ENCODE results near the gene BCAS3. TPM values are rescaled to one million over a fixed set of nuclear protein-coding genes. Genes with fewer than 3 reads are reported as not detected.
"Not testable (repeated sequence)": the region's sequence is repeated elsewhere in the genome, so short reads cannot be mapped to it uniquely, and the experiment has no call there.

Gene BCAS3
- total and polyA plus RNA-seq, 4 donors = 5.8 to 24.6 (median 10.1) TPM

DNA sequence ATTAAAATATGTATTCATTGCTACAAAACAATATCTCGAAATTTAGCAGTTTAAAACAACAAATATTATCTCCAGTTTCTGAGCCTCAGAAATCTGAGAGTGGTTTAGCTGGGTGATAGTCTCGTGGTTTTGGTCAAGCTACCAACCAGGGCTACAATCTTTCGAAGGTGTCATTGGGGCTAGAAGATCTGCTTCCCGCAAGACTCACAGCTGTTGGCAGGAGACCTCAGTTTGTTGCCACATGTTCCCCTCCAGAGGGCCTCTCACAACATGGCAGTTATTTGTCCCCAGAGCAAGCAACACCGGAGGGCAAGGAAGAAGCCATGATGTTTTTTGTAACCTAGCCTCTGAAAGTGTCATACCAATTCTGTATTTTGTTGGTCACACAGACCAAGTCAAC lies 12.0 kb upstream of the BCAS3 start (continued):
- TF ChIP-seq, protein P1, sequence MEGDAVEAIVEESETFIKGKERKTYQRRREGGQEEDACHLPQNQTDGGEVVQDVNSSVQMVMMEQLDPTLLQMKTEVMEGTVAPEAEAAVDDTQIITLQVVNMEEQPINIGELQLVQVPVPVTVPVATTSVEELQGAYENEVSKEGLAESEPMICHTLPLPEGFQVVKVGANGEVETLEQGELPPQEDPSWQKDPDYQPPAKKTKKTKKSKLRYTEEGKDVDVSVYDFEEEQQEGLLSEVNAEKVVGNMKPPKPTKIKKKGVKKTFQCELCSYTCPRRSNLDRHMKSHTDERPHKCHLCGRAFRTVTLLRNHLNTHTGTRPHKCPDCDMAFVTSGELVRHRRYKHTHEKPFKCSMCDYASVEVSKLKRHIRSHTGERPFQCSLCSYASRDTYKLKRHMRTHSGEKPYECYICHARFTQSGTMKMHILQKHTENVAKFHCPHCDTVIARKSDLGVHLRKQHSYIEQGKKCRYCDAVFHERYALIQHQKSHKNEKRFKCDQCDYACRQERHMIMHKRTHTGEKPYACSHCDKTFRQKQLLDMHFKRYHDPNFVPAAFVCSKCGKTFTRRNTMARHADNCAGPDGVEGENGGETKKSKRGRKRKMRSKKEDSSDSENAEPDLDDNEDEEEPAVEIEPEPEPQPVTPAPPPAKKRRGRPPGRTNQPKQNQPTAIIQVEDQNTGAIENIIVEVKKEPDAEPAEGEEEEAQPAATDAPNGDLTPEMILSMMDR (IDR thresholded peaks at IDR 0.05; ENCODE audit: low read depth, low read length, missing input control) = no peak

DNA sequence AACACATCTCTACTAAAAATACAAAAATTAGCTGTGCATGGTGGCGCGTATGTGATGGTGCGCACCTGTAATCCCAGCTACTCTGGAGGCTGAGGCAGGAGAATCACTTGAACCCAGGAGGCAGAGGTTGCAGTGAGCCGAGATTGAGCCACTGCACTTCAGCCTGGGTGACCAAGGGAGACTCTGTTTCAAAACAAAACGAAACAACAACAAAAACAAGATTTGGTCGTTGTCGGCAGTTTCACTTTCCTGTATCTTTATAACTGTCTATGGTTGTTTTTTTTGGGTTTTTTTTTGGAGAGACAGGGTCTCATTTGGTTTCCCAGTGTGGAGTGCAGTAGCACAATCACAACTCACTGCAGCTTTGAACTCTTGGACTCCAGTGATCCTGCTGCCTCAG lies 8.9 kb upstream of the BCAS3 start:
- 89% methylated on average over 7 of the region's 7 CpGs for WGBS
- not testable (repeated sequence) for H3K9ac ChIP-seq (ENCODE audit: low read depth in 1 of 2, low read length in 2 of 2); H3K4me1 ChIP-seq (ENCODE audit: control insufficient read depth in 4 of 4, insufficient read depth in 4 of 4, low read length in 3 of 4); H3K27ac ChIP-seq (ENCODE audit: low read depth in 1 of 2, low read length in 2 of 2); DNase-seq (ENCODE audit: low spot score); H3K4me3 ChIP-seq (ENCODE audit: low read depth in 1 of 3, low read length in 3 of 3); H3K36me3 ChIP-seq (ENCODE audit: control insufficient read depth in 4 of 4, insufficient read depth in 3 of 4, low read depth in 1 of 4, low read length in 3 of 4); H3K27me3 ChIP-seq (ENCODE audit: control insufficient read depth in 4 of 4, insufficient read depth in 4 of 4, low read length in 3 of 4); H3K9me3 ChIP-seq (ENCODE audit: control insufficient read depth in 4 of 4, low read length in 3 of 4)

DNA sequence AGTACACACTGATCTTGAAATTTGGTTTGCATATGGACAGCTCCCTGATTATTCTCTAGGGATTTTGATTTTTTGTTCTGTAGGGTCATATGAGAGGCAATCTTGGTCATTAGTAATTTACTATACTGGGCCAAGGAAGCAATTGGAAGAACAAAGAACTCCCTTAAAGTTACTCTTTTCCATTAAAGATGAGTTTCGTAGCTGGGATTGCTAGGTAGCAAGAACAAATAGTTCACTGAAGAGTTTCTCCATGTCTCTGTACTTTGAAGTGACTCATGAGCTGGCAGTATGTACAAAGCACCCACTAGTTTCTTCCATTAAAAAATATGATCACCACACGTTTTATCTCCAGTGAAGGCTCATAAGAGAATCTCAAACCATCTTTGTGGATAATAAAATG lies 6.2 kb upstream of the BCAS3 start:
- DNase-seq (ENCODE audit: low spot score) = no peak
- Histone ChIP-seq H3K4me3 (ENCODE audit: low read depth in 1 of 3, low read length in 3 of 3) (no peak overlapping the region), H3K9ac (ENCODE audit: low read depth in 1 of 2, low read length in 2 of 2) (no peak overlapping the region), H3K36me3 (ENCODE audit: control insufficient read depth in 4 of 4, insufficient read depth in 3 of 4, low read depth in 1 of 4, low read length in 3 of 4) (no peaks in the 10 kb centered on the region), H3K4me1 (ENCODE audit: control insufficient read depth in 4 of 4, insufficient read depth in 4 of 4, low read length in 3 of 4) (peaks cover 0 to under 1% (median 0%) of the 10 kb centered on the region in 4 donors), H3K27ac (ENCODE audit: low read depth in 1 of 2, low read length in 2 of 2) (no peak overlapping the region), H3K27me3 (ENCODE audit: control insufficient read depth in 4 of 4, insufficient read depth in 4 of 4, low read length in 3 of 4) (no peaks in the 10 kb centered on the region), H3K9me3 (ENCODE audit: control insufficient read depth in 4 of 4, low read length in 3 of 4) (no peaks in the 10 kb centered on the region)
- WGBS = 53% methylated on average over 2 of the region's 2 CpGs
- TF ChIP-seq FOXA2 (IDR thresholded peaks at IDR 0.05) = no peak
- no peak for TF ChIP-seq JUND (IDR thresholded peaks at IDR 0.05)
- TF ChIP-seq, protein P2, sequence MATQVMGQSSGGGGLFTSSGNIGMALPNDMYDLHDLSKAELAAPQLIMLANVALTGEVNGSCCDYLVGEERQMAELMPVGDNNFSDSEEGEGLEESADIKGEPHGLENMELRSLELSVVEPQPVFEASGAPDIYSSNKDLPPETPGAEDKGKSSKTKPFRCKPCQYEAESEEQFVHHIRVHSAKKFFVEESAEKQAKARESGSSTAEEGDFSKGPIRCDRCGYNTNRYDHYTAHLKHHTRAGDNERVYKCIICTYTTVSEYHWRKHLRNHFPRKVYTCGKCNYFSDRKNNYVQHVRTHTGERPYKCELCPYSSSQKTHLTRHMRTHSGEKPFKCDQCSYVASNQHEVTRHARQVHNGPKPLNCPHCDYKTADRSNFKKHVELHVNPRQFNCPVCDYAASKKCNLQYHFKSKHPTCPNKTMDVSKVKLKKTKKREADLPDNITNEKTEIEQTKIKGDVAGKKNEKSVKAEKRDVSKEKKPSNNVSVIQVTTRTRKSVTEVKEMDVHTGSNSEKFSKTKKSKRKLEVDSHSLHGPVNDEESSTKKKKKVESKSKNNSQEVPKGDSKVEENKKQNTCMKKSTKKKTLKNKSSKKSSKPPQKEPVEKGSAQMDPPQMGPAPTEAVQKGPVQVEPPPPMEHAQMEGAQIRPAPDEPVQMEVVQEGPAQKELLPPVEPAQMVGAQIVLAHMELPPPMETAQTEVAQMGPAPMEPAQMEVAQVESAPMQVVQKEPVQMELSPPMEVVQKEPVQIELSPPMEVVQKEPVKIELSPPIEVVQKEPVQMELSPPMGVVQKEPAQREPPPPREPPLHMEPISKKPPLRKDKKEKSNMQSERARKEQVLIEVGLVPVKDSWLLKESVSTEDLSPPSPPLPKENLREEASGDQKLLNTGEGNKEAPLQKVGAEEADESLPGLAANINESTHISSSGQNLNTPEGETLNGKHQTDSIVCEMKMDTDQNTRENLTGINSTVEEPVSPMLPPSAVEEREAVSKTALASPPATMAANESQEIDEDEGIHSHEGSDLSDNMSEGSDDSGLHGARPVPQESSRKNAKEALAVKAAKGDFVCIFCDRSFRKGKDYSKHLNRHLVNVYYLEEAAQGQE (IDR thresholded peaks at IDR 0.05) = no peak
- no peak for TF ChIP-seq HNF4A (conservative IDR thresholded peaks at IDR 0.05)
- TF ChIP-seq TAF1 (conservative IDR thresholded peaks at IDR 0.05) = no peak
- no peak for TF ChIP-seq SP1 (IDR thresholded peaks at IDR 0.05)
- TF ChIP-seq NR2F2 (IDR thresholded peaks at IDR 0.05) = no peak
- TF ChIP-seq, protein P3, sequence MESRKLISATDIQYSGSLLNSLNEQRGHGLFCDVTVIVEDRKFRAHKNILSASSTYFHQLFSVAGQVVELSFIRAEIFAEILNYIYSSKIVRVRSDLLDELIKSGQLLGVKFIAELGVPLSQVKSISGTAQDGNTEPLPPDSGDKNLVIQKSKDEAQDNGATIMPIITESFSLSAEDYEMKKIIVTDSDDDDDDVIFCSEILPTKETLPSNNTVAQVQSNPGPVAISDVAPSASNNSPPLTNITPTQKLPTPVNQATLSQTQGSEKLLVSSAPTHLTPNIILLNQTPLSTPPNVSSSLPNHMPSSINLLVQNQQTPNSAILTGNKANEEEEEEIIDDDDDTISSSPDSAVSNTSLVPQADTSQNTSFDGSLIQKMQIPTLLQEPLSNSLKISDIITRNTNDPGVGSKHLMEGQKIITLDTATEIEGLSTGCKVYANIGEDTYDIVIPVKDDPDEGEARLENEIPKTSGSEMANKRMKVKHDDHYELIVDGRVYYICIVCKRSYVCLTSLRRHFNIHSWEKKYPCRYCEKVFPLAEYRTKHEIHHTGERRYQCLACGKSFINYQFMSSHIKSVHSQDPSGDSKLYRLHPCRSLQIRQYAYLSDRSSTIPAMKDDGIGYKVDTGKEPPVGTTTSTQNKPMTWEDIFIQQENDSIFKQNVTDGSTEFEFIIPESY (IDR thresholded peaks at IDR 0.05) = no peak
- no peak for TF ChIP-seq EGR1 (IDR thresholded peaks at IDR 0.05; ENCODE audit: low read depth in 2 of 2)
- TF ChIP-seq HNF4G (IDR thresholded peaks at IDR 0.05) = no peak

DNA sequence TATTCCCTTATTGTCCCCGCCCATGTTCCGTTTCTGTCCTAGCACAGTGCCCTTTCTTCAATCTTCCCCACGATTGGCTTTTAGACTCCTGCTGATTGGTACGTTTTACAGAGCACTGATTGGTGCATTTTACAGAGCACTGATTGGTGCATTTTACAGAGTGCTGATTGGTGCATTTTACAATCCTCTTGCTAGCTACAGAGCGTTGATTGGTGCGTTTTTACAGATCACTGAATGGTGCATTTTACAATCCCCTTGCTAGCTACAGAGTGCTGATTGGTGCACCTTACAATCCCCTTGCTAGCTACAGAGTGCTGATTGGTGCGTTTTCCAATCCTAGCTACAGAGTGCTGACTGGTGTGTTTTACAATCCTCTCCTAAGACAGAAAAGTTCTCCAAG lies 3.0 kb upstream of the BCAS3 start:
- 84% methylated on average over 7 of the region's 7 CpGs for WGBS
- H3K9ac ChIP-seq (ENCODE audit: low read depth in 1 of 2, low read length in 2 of 2); H3K27me3 ChIP-seq (ENCODE audit: control insufficient read depth in 4 of 4, insufficient read depth in 4 of 4, low read length in 3 of 4); DNase-seq (ENCODE audit: low spot score); H3K36me3 ChIP-seq (ENCODE audit: control insufficient read depth in 4 of 4, insufficient read depth in 3 of 4, low read depth in 1 of 4, low read length in 3 of 4); H3K4me3 ChIP-seq (ENCODE audit: low read depth in 1 of 3, low read length in 3 of 3); H3K9me3 ChIP-seq (ENCODE audit: control insufficient read depth in 4 of 4, low read length in 3 of 4); H3K27ac ChIP-seq (ENCODE audit: low read depth in 1 of 2, low read length in 2 of 2): not testable (repeated sequence)
- peaks cover 0 to 15% (median 7%) of the 10 kb centered on the region in 4 donors for H3K4me1 ChIP-seq (ENCODE audit: control insufficient read depth in 4 of 4, insufficient read depth in 4 of 4, low read length in 3 of 4)
